ENCODE data around the gene USP43.
A peak's percentile ranks its signal among the peaks of the same experiment; 100 is the strongest.
"Not testable (repeated sequence)": the region's sequence is repeated elsewhere in the genome, so short reads cannot be mapped to it uniquely, and the experiment has no call there.

Gene USP43, protein sequence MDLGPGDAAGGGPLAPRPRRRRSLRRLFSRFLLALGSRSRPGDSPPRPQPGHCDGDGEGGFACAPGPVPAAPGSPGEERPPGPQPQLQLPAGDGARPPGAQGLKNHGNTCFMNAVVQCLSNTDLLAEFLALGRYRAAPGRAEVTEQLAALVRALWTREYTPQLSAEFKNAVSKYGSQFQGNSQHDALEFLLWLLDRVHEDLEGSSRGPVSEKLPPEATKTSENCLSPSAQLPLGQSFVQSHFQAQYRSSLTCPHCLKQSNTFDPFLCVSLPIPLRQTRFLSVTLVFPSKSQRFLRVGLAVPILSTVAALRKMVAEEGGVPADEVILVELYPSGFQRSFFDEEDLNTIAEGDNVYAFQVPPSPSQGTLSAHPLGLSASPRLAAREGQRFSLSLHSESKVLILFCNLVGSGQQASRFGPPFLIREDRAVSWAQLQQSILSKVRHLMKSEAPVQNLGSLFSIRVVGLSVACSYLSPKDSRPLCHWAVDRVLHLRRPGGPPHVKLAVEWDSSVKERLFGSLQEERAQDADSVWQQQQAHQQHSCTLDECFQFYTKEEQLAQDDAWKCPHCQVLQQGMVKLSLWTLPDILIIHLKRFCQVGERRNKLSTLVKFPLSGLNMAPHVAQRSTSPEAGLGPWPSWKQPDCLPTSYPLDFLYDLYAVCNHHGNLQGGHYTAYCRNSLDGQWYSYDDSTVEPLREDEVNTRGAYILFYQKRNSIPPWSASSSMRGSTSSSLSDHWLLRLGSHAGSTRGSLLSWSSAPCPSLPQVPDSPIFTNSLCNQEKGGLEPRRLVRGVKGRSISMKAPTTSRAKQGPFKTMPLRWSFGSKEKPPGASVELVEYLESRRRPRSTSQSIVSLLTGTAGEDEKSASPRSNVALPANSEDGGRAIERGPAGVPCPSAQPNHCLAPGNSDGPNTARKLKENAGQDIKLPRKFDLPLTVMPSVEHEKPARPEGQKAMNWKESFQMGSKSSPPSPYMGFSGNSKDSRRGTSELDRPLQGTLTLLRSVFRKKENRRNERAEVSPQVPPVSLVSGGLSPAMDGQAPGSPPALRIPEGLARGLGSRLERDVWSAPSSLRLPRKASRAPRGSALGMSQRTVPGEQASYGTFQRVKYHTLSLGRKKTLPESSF

DNA sequence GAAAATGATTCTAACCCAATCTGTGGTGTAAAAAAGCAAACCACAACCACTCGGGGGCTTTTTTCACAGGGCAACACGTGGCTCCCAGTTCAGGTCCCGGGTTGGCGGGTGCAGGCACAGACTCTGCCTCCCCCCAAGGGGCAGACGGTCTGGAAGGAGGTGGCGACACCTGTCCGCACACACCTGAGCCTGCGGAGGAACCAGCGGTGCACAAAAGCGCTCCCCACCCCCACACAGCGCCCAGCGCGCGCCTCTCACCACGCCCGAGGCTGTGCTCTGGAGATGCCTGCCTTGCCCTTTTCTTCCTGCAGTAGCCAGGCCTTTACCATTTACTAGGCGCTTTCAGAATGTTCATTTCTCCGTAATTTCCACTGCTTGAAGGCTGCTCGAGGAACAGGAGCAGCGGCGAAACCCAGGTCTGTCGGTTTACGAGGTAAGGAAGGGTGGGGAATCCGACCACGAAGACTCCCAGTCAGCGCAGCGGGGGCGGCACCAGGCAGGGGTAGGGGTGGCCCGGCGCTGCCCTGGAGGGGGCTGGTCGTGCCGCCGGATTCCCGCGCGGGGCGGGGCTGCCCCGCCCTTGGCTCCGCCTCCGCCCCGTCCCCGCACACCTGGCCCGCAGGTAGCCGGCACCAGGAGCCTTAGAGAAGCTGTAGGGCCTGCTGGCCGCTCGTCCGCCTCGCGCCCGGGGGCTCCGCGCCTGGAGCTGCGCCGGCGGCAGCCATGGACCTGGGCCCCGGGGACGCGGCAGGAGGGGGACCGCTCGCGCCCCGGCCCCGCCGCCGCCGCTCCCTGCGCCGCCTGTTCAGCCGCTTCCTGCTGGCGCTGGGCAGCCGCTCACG is at the start of gene USP43:
Gene USP43, plus strand, starts transcription at position 608 of the 842 bp plus-strand sequence. Its CDS starts 116 bp downstream, at position 724.
- peaks cover 58% of the 10 kb centered on the region for H3K27me3 Mint-ChIP-seq
- H3K4me3 Mint-ChIP-seq, result peak within 1 kb of the TSS; percentile 78
- peaks cover 16% of the 10 kb centered on the region for H3K4me1 Mint-ChIP-seq (ENCODE audit: low read depth)
- no peaks in the 10 kb centered on the region for H3K9me3 Mint-ChIP-seq
- peak within 1 kb of the TSS; percentile 36 for H3K27ac Mint-ChIP-seq
- no peaks in the 10 kb centered on the region for H3K36me3 Mint-ChIP-seq (ENCODE audit: low read depth)

DNA sequence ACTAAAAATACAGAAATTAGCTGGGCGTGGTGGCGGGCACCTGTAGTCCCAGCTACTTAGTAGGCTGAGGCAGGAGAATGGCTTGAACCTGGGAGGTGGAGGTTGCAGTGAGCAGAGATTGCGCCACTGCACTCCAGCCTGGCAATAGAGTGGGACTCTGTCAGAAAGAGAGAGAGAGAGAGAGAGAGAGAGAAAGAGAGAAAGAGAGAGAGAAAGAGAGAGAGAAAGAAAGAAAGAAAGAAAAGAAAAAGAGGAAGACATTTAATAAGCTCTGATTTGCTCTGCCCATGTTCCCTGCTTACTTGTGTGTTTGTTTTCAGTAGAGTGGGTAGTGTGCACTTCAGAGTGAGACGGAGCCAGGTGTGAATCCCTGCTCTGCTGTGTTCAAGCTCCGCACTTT is 47.7 kb upstream of the USP43 start:
- H3K27ac Mint-ChIP-seq; H3K4me3 Mint-ChIP-seq; H3K9me3 Mint-ChIP-seq; H3K4me1 Mint-ChIP-seq (ENCODE audit: low read depth); H3K36me3 Mint-ChIP-seq (ENCODE audit: low read depth): not testable (repeated sequence)
- peaks cover 16% of the 10 kb centered on the region for H3K27me3 Mint-ChIP-seq

DNA sequence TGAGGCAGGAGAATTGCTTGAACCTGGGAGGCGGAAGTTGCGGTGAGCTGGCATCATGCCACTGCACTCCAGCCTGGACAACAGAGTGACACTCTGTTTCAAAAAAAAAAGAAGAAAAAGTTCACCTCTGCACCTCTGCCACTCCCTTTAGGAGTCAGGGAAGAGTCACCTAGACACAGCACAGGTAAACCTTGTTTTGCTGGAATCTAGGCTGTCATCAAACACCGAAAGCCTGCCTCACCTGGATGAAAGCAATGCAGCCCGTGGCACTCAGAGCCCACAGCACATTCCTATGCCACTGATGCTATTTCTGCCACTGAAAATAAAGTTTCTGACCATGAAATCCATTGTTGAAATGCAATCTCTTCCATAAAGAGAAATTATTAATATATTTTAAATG is 46.7 kb upstream of the USP43 start:
- Mint-ChIP-seq H3K4me3 (no peak overlapping the region), H3K9me3 (no peaks in the 10 kb centered on the region), H3K27me3 (peaks cover 14% of the 10 kb centered on the region), H3K27ac (no peak overlapping the region), H3K4me1 (ENCODE audit: low read depth) (no peaks in the 10 kb centered on the region), H3K36me3 (ENCODE audit: low read depth) (no peaks in the 10 kb centered on the region)

DNA sequence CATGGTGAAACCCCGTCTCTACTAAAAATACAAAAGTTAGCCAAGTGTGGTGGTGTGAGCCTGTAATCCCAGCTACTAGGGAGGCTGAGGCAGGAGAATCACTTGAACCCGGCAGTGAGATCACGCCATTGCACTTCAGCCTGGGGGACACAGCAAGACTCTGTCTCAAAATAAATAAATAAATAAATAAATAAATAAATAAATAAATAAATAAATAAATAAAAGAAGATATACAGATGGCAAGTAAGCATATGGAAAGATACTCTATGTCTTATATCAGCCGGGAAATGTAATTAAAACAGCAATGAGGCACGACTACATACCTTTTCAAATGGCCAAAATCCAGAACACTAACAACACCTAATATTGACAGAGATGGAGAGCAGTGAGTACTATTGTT is 40.7 kb upstream of the USP43 start:
- not testable (repeated sequence) for H3K9me3 Mint-ChIP-seq; H3K4me1 Mint-ChIP-seq (ENCODE audit: low read depth); H3K36me3 Mint-ChIP-seq (ENCODE audit: low read depth); H3K4me3 Mint-ChIP-seq; H3K27ac Mint-ChIP-seq
- peaks cover 25% of the 10 kb centered on the region for H3K27me3 Mint-ChIP-seq

DNA sequence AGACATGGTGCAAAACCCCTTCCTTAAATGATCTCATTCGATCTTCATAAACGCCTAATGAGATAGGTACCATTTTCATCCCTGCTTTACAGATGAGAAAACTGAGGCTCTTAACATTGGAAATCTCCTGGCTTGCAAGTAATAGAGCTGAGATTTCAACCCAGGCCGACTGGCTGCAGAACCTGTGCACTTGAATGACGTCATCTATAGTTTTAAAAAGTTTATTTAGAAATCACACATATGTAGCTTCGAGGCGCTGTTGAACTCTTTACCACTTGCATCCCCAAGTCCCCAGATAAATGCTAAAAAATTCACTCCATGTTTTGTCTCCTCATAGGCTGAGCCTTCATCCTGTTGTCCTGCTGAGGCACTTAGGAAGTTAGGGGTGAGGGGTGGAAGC is 38.9 kb upstream of the USP43 start:
- Mint-ChIP-seq H3K27ac (no peak overlapping the region), H3K4me1 (ENCODE audit: low read depth) (no peaks in the 10 kb centered on the region), H3K4me3 (no peak overlapping the region), H3K36me3 (ENCODE audit: low read depth) (no peaks in the 10 kb centered on the region), H3K9me3 (no peaks in the 10 kb centered on the region), H3K27me3 (peaks cover 29% of the 10 kb centered on the region)

DNA sequence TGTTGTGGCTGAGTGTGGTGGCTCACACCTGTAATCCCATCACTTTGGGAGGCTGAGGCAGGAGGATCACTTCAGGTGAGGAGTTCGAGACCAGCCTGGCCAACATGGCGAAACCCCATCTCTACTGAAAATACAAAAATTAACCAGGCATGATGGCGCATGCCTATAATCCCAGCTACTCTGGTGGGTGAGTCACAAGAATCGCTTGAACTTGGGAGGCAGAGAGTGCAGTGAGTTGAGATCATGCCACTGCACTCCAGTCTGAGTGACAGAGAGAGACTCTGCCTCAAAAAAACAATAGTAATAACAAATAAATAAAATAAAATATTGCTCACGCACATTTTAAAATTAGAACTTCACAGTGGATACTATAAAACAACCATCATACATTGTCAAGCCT is 38.3 kb upstream of the USP43 start:
- H3K36me3 Mint-ChIP-seq (ENCODE audit: low read depth), result not testable (repeated sequence)

DNA sequence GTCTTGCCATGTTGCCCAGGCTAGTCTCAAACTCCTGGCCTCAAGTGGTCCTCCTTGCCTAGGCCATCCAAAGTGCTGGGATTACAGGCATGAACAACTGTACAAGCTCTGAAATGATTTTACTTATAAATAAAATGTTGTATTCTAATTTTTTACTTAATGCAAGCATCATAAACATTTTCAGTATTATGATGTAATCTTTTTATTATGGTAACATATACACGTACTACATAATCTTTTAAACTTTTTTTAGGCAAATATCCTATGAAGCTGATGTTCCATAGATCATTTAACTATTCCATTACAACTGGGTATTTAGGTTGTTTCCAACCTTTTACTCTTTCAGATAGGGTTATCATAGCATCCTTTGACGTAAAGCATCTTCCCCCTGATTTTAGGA is 33.8 kb upstream of the USP43 start:
- Mint-ChIP-seq H3K4me3 (no peak overlapping the region), H3K9me3 (no peaks in the 10 kb centered on the region), H3K27me3 (peaks cover 26% of the 10 kb centered on the region), H3K27ac (no peak overlapping the region), H3K4me1 (ENCODE audit: low read depth) (no peaks in the 10 kb centered on the region), H3K36me3 (ENCODE audit: low read depth) (no peaks in the 10 kb centered on the region)

More for the DNA sequence above, 38.3 kb upstream of the USP43 start:
- not testable (repeated sequence) for H3K4me3 Mint-ChIP-seq; H3K27ac Mint-ChIP-seq; H3K9me3 Mint-ChIP-seq; H3K4me1 Mint-ChIP-seq (ENCODE audit: low read depth)
- peaks cover 32% of the 10 kb centered on the region for H3K27me3 Mint-ChIP-seq

DNA sequence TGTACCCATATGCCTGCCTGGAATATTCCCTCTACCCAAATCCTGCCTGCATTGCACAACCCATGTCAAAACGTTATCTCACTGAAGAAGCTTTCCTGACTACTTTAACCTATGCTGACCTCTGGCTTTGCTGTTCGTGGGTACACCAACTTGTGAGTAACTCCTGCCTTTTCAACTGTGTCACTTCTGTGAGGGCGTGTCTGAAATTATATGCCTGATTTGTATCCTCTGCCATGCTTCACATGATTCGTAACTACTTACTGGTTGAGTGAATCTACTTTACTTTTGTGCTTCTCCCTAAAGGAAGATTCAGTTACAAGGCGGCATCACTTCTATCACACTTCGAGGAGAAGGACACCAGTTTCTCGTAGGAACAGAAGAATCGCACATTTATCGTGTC is 33.3 kb upstream of the USP43 start:
- H3K4me3 Mint-ChIP-seq, result no peak overlapping the region
- H3K9me3 Mint-ChIP-seq, result no peaks in the 10 kb centered on the region

DNA sequence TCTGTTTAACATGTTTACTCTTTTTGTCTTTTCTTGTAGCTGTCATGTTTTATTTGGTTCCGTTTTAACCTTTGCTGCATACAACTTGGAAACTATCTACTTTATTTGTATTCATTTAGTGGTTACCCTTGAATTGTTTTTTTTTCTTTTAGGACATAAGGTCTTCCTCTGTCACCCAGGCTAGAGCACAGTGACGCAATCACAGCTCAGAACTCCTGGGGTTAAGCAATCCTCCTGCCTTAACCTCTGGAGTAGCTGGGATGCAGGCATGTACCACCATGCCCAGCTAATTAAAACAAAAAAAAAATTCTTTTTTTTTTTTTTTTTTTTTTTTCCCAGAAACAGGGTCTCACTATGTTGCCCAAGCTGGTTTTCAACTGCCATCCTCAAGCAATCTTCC is 29.8 kb upstream of the USP43 start:
- Mint-ChIP-seq H3K4me3 (no peak overlapping the region), H3K4me1 (ENCODE audit: low read depth) (no peaks in the 10 kb centered on the region), H3K9me3 (no peaks in the 10 kb centered on the region), H3K36me3 (ENCODE audit: low read depth) (no peaks in the 10 kb centered on the region), H3K27me3 (peaks cover 13% of the 10 kb centered on the region), H3K27ac (no peak overlapping the region)

More for the DNA sequence above, 33.3 kb upstream of the USP43 start:
- no peaks in the 10 kb centered on the region for H3K4me1 Mint-ChIP-seq (ENCODE audit: low read depth)
- H3K27ac Mint-ChIP-seq, result no peak overlapping the region
- no peaks in the 10 kb centered on the region for H3K36me3 Mint-ChIP-seq (ENCODE audit: low read depth)
- H3K27me3 Mint-ChIP-seq, result peaks cover 25% of the 10 kb centered on the region

DNA sequence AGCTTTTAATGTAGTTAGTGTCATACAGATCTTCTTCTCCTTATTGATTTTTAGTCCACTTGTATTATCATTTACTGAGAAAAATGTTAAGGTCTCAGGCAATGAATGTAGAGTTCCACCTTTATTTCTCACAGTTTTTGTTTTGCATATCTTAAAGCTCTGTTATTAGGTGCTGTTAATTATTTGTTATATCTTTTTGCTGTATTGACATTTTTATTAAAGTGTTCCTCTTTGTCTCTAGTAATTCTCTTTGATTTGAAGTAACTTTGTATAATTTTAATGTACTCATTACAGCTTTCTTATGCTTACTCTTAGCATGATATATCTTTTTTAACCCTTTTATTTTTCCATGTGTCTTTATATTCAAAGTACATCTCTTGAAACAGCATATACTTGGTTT is 22.4 kb upstream of the USP43 start:
- H3K9me3 Mint-ChIP-seq, result peaks cover 32% of the 10 kb centered on the region

DNA sequence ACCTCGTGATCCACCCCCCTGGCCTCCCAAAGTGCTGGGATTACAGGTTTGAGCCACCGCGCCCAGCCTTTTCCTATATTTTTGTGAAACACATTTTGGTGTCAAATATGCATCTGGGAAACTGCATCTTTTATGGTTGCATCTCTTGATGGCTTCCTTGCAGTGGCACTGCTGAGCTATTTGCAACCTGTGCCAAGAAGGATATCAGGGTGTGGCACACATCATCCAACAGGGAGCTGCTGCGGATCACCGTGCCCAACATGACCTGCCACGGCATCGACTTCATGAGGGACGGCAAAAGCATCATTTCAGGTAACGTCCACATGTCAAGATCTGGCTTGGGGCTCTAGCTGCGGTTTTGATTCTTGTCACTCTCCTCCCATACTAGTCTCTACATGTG is 16.8 kb upstream of the USP43 start:
- H3K36me3 Mint-ChIP-seq (ENCODE audit: low read depth), result peaks cover 2% of the 10 kb centered on the region

More for the DNA sequence above, 22.4 kb upstream of the USP43 start:
- no peak overlapping the region for H3K4me3 Mint-ChIP-seq
- H3K27me3 Mint-ChIP-seq, result peaks cover 13% of the 10 kb centered on the region
- no peak overlapping the region for H3K27ac Mint-ChIP-seq
- H3K36me3 Mint-ChIP-seq (ENCODE audit: low read depth), result peaks cover 4% of the 10 kb centered on the region
- H3K4me1 Mint-ChIP-seq (ENCODE audit: low read depth), result no peaks in the 10 kb centered on the region

DNA sequence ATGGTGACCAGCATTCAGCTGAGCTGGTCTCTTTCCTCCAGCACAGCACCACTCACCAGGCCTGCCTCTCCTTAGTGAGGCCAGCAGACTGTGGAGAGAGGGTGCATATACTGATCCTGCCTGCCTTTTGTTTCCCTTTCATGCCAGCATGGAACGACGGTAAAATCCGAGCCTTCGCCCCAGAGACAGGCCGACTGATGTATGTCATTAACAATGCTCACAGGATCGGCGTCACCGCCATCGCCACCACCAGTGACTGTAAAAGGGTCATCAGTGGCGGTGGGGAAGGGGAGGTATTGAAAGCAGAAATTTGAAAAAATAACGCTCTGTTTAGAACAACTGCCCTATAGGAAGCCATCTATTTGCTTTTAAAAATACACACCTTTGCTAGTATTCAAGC is 12.6 kb upstream of the USP43 start:
- no peak overlapping the region for H3K4me3 Mint-ChIP-seq
- H3K4me1 Mint-ChIP-seq (ENCODE audit: low read depth), result no peaks in the 10 kb centered on the region
- no peaks in the 10 kb centered on the region for H3K36me3 Mint-ChIP-seq (ENCODE audit: low read depth)
- peaks cover 38% of the 10 kb centered on the region for H3K27me3 Mint-ChIP-seq
- no peak overlapping the region for H3K27ac Mint-ChIP-seq
- no peaks in the 10 kb centered on the region for H3K9me3 Mint-ChIP-seq

More for the DNA sequence above, 16.8 kb upstream of the USP43 start:
- no peak overlapping the region for H3K27ac Mint-ChIP-seq
- peaks cover 19% of the 10 kb centered on the region for H3K9me3 Mint-ChIP-seq
- H3K27me3 Mint-ChIP-seq, result peaks cover 35% of the 10 kb centered on the region
- H3K4me3 Mint-ChIP-seq, result no peak overlapping the region
- no peaks in the 10 kb centered on the region for H3K4me1 Mint-ChIP-seq (ENCODE audit: low read depth)

DNA sequence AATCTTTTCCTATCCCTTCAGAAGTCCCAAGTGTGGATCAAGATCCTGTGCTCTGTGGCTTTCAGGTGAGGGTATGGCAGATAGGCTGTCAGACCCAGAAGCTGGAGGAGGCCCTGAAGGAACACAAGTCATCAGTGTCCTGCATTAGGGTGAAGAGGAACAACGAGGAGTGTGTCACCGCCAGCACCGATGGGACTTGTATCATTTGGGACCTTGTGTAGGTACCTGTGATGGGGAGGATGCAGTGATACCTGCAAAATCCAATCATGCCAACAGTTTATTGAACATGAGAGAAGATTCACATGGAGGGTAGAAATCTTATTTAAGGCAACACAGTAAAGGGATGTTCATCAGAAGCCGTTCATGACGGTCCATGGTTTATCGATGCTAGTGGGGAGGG is 10.0 kb upstream of the USP43 start:
- Mint-ChIP-seq H3K4me3 (no peak overlapping the region), H3K36me3 (ENCODE audit: low read depth) (no peaks in the 10 kb centered on the region), H3K4me1 (ENCODE audit: low read depth) (no peaks in the 10 kb centered on the region)

DNA sequence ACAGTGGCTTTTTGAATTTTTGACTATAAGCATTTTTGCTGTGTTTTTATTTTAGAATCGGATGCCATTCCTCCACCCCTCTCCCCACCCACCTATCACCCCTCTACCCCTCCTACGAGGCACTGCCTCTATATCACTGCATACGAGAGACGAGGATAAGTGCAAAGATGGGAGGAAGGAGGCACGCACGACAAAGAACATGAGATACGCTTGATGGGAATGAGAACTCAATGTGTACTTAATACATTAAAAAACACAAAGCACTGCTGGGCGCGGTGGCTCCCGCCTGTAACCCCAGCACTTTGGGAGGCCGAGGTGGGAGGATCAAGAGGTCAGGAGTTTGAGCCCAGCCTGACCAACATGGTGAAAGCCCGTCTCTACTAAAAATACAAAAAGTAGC is 8.8 kb upstream of the USP43 start:
- Mint-ChIP-seq H3K27me3 (peaks cover 40% of the 10 kb centered on the region), H3K27ac (no peak overlapping the region), H3K9me3 (no peaks in the 10 kb centered on the region), H3K36me3 (ENCODE audit: low read depth) (no peaks in the 10 kb centered on the region), H3K4me3 (no peak overlapping the region), H3K4me1 (ENCODE audit: low read depth) (no peaks in the 10 kb centered on the region)

More for the DNA sequence above, 10.0 kb upstream of the USP43 start:
- Mint-ChIP-seq H3K27me3 (peaks cover 43% of the 10 kb centered on the region), H3K27ac (no peak overlapping the region), H3K9me3 (no peaks in the 10 kb centered on the region)
